Measurements from ENCODE around the gene ASIC2. TPM values are rescaled to one million over a fixed set of nuclear protein-coding genes. Genes with fewer than 3 reads are reported as not detected.

ASIC2 gene
- polyA plus RNA-seq, 1 experiment = 0.05 TPM

DNA sequence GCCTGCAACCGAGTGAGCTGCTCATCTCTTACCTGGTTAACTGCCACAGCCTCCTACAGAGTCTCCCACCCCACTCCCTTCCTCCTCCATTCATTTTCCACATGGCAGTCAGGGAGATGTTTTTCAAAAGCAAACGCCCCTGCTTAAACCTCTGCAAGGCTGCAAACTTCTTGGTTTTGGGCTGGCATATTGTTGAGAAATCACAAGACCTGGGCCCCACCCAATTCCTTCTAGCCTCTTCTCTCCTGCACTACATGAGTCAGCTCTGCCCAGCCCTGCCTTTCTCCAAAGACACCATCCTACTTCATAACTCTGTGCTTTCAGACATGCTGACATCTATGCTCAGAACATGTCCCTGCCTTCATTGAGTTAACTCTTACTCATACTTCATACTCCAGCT, 165.4 kb downstream of the ASIC2 start:
- Histone ChIP-seq H3K27me3 (ENCODE audit: control insufficient read depth, insufficient read depth, low read length) (no peaks in the 10 kb centered on the region; the same call in 1 of the 2 replicates), H3K36me3 (ENCODE audit: control insufficient read depth, insufficient read depth, low read length) (no peaks in the 10 kb centered on the region), H3K4me3 (ENCODE audit: low read depth, low read length) (no peak overlapping the region)
- DNase-seq (ENCODE audit: low read depth) = no peak
- ChIA-PET CTCF (no interaction called here), POLR2A (no interaction called here)
- TF ChIP-seq, protein P1, sequence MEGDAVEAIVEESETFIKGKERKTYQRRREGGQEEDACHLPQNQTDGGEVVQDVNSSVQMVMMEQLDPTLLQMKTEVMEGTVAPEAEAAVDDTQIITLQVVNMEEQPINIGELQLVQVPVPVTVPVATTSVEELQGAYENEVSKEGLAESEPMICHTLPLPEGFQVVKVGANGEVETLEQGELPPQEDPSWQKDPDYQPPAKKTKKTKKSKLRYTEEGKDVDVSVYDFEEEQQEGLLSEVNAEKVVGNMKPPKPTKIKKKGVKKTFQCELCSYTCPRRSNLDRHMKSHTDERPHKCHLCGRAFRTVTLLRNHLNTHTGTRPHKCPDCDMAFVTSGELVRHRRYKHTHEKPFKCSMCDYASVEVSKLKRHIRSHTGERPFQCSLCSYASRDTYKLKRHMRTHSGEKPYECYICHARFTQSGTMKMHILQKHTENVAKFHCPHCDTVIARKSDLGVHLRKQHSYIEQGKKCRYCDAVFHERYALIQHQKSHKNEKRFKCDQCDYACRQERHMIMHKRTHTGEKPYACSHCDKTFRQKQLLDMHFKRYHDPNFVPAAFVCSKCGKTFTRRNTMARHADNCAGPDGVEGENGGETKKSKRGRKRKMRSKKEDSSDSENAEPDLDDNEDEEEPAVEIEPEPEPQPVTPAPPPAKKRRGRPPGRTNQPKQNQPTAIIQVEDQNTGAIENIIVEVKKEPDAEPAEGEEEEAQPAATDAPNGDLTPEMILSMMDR (IDR thresholded peaks at IDR 0.05; ENCODE audit: insufficient read depth, low read depth, low read length) = no peak

DNA sequence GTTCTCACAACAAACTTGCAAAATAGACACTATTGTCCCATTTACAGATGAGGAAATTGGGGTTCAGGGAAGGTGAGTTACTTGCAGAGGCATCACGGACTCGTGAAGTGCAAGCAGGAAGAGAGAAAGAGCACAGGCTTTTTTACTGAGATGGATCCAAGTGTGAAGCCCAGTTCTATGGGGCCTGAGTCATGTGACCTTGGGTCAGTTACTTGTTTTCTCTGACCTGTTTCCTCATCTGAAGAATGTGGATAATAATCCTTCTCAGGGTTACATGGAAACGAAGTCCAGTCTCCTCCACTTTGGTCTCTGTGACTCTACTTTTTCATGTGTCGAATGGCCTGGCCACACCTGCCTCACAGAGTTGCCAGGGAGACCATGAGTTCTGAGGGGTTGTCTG, 167.0 kb downstream of the ASIC2 start:
- no peak overlapping the region for H3K4me3 ChIP-seq (ENCODE audit: low read depth, low read length)
- no peak for DNase-seq (ENCODE audit: low read depth)
- H3K27me3 ChIP-seq (ENCODE audit: control insufficient read depth, insufficient read depth, low read length) = no peaks in the 10 kb centered on the region; the same call in 1 of the 2 replicates
- no peaks in the 10 kb centered on the region for H3K36me3 ChIP-seq (ENCODE audit: control insufficient read depth, insufficient read depth, low read length)
- ChIA-PET CTCF (no interaction called here), POLR2A (no interaction called here)
- TF ChIP-seq, protein P1 (IDR thresholded peaks at IDR 0.05; ENCODE audit: insufficient read depth, low read depth, low read length) = no peak

DNA sequence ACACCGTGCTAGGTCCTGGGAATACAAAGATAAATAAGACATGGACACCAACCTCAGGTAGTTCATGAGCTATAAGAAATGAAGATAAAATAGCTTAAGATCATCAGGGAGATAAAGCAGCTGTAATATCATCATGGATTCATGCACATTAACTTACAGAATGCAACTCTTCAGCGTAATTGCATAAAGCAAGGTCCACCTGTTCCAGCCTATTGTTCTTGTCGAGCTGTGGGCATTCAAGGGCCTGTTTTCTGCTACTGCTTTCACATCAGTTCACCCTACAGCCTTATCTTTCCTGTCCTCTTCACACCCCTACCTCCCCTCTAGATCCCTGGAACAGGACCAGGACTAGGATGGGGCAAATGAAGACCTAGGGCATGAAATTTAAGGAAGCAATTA, 167.5 kb downstream of the ASIC2 start:
- Histone ChIP-seq H3K27me3 (ENCODE audit: control insufficient read depth, insufficient read depth, low read length) (no peaks in the 10 kb centered on the region; the same call in 1 of the 2 replicates), H3K4me3 (ENCODE audit: low read depth, low read length) (no peak overlapping the region), H3K36me3 (ENCODE audit: control insufficient read depth, insufficient read depth, low read length) (no peaks in the 10 kb centered on the region)
- no peak for DNase-seq (ENCODE audit: low read depth)
- TF ChIP-seq, protein P1 (IDR thresholded peaks at IDR 0.05; ENCODE audit: insufficient read depth, low read depth, low read length) = no peak
- ChIA-PET CTCF (no interaction called here), POLR2A (no interaction called here)

DNA sequence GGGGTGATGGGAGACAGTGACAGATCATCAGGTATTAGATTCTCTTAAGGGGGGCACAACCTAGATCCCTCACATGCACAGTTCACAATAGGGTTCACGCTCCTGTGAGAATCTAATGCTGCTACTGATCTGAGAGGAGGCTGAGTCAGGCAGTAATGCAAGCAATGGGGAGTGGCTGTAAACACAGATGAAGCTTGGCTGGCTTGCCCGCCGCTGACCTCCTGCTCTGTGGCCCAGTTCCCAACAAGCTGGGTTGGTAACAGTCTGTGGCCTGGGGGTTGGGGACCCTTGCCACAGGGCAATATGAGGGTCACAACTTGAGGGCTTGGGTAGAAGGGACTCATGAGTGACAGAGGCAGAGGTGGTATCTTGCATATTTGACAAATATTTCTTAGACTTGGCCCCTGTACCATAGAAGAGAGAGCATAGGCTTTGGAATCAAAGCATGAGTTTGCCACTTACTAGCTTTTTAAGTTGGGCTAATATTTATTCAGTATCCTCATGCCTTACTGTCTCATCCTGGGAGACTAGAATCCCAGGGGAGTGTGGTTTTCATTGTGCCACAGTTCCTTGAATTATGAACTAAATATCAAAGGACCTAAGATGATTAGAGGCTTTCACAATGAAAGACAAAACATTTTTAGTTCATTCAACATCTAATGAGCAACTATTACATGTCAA, 168.1 kb downstream of the ASIC2 start:
- H3K27me3 ChIP-seq (ENCODE audit: control insufficient read depth, insufficient read depth, low read length) = no peaks in the 10 kb centered on the region; the same call in 1 of the 2 replicates

DNA sequence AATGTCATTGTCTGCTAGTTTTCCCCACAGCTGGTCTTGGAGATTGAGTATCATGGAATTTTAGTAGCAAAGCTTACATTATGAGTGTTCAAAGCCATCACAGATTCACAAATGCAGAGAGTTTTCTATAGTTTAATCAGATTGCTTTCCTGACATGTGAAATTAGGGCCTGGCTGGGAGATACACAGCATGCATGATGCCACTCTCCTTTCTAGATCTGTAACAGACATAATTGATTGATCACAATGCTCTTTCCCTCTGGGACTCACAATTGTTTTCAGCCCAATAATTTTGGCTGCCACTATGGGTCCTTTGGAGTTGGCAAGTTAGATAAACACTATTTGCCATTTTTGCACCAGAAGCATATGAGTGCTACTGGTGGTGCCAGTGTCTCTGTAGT, 168.9 kb downstream of the ASIC2 start:
- TF ChIP-seq, protein P1 (IDR thresholded peaks at IDR 0.05; ENCODE audit: insufficient read depth, low read depth, low read length) = no peak
- Histone ChIP-seq H3K4me3 (ENCODE audit: low read depth, low read length) (no peak overlapping the region), H3K27me3 (ENCODE audit: control insufficient read depth, insufficient read depth, low read length) (no peaks in the 10 kb centered on the region; the same call in 1 of the 2 replicates), H3K36me3 (ENCODE audit: control insufficient read depth, insufficient read depth, low read length) (no peaks in the 10 kb centered on the region)
- CTCF ChIA-PET = no interaction called here
- POLR2A ChIA-PET = no interaction called here
- DNase-seq (ENCODE audit: low read depth) = no peak

More for the DNA sequence above, 168.1 kb downstream of the ASIC2 start:
- no peak for DNase-seq (ENCODE audit: low read depth)
- POLR2A ChIA-PET = no interaction called here
- Histone ChIP-seq H3K4me3 (ENCODE audit: low read depth, low read length) (no peak overlapping the region), H3K36me3 (ENCODE audit: control insufficient read depth, insufficient read depth, low read length) (no peaks in the 10 kb centered on the region)
- CTCF ChIA-PET = no interaction called here
- TF ChIP-seq, protein P1 (IDR thresholded peaks at IDR 0.05; ENCODE audit: insufficient read depth, low read depth, low read length) = no peak
